GM19023 (cell line): Measurements from ENCODE around the gene ACO1.

Experiments
- ATAC-seq: cut with Tn5 transposase; IDR thresholded peaks from one replicate; pipeline ENCODE4 v1.9.1; 2021; ENCODE audit warnings: mild to moderate bottlenecking, moderate library complexity; ENCODE audit not compliant: unreplicated experiment

The ACO1 gene

DNA sequence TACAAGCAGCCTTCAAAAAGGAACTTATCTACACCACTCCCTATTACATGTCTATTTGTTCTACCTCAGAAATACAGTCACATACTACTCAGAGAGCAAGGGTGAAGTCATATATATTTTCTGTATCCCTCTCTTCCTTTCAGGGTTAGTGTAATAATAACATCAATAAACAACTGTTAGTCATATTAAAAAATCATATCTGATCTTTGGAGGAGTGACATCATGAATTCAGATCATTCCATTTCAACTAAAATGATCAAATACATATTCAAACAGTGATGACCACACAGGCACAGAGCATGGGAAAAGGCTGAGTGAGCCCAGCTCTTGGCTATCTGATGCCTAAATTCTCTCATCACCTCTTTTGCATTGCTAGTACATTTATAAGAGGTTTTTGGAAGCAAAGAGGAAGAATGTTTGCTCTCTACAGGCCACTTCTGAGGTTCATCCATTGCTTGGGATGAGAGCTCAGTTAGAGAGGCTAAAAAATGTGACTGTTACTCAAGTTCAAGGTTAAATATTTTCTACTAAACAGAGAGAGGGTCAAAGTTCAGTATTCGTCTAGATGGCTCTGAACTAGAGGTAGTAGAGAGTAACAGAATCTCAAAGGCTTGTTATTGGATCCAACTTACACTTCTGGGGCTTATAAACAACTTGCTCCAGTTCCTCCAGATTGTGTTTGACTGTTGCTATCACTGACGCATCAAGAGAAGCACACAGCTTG is 102.6 kb downstream of the ACO1 start:
- no peak for ATAC-seq

DNA sequence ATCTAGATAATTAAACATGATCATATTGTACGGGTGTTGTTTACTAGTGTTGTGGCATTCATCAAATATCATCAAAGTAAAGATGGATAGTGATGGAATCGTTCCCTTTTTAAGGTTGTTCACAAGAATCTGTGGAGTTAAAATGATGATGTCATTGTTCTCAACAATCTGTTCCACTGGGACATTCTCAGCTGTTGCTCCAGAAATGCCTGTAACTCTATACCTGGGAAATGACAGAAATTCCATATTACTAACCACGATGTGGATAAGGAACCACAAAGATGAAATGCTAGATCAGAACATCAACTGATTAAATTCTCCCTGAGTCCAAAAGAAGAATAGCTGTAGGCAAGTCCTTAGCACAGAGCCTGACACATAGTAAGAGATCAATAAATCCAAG is 103.5 kb downstream of the ACO1 start:
- ATAC-seq: no peak

DNA sequence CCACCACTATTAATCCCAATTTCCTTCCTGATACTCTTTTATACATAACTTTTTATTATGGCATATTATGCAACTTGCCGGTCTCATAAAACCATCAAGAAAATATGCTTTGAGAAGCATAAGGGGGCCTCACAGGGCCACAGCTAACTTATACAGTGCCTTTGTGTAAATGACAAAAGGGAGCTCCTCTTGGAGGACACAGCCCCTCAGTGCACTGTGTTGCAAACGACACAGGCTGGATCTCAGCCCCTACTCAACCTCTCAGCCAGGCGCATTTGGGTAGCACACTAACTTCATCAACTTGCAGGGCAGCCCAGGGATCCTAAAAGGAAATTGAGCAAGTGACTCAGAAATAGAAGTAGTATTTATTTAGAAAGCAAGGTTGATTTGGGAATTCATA is 106.2 kb downstream of the ACO1 start:
- ATAC-seq: no peak

DNA sequence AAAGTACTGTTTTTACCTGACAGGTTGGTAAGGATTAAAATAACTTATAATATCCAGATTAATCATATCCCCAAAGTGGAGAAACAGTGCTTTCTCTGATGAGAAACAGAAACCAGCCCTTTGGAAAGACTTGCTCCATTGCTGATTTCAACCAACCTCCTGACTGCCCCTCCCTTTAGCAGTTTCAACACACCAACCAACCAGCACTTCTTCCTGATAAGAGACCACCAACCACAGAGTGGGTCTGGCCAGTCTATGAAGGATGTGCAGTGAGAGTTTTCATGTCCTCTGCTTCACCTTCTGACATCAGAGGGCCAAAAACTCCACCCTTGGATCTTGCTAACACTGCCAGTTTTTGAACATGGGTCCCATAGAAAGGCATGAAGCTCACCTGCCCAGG is 113.5 kb downstream of the ACO1 start:
- no peak for ATAC-seq

DNA sequence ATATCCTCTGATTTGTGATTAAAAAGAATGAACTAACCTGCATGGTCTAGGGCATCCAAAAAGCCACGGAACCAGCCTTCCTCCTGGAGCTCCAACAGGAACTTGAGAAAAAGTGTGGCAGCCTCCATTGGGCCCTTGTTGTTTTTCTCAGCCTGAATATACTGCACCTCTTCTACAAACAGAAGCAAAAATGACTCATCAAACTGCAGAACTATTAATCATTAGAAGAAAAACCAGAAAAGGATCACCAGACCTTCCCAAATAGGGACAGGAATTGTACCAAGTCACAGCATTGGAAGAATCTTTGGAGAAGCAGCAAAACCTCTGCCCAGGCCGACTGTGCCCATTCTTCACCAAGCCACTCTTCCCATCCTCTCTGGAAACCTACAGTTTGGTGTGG is 116.3 kb downstream of the ACO1 start:
- ATAC-seq: no peak

DNA sequence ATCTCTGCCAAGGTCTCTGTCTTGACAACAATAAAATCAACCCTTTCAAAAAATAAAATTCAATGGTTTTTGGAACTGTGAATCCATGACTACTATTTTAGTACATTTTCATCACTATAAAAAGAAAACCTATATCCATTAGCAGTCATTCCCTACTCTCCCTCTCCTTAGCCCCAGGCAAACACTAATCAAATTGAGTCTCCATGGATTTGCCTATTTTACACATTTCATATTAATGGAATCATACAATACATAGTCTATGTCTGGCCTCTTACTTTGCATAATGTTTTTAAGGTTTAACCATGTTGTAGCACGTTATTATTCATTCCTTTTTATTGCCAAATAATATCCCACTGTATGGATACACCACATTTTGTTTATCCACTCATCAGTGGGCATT is 117.4 kb downstream of the ACO1 start:
- ATAC-seq: no peak

DNA sequence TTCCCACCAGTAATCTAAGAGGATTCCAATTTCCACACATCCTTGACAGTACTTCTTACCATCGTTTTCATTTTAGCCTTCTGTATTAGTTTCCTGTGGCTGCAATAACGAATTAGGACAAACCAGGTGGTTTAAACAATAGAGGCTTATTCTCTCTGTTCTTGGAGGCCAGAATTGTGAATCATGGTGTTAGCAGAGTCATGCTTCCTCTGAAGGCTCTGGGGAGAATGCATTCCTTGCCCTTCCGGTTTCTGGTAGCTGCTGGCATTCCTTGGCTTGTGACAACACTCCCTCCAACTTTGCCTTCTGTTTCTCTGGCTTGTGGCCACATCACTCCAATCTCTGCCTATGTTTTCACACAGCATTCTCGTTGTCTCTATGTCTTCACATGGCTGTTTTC is 118.0 kb downstream of the ACO1 start:
- ATAC-seq: no peak

DNA sequence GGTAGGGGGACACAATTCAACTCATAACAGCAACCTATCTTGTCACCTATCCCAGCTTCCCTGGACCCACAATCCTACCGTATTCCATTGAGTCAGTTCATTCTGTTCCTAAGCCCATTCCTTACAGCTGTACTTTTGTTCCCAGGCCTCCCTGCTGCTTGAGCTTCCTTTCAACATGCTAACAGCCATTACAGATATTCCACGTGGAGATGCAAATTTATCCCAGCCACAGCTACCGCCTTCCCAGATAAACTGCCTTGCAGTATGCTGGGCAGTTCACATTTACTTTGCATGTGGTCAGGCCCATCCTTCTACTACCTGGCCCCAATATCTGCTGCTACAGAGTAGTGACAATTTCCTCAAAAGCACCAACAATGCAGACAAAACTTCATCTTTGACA is 118.6 kb downstream of the ACO1 start:
- no peak for ATAC-seq
